Measurements from ENCODE around the gene FIZ1.

- TF ChIP-seq RXRA (IDR thresholded peaks at IDR 0.05) (no peak), CTCF (IDR thresholded peaks at IDR 0.05; ENCODE audit: low read depth, low read length, missing input control) (no peak), FOXA2 (IDR thresholded peaks at IDR 0.05) (no peak), REST (IDR thresholded peaks at IDR 0.05) (no peak), JUND (IDR thresholded peaks at IDR 0.05) (no peak), ATF3 (IDR thresholded peaks at IDR 0.05) (no peak), HNF4G (IDR thresholded peaks at IDR 0.05) (no peak), HNF4A (conservative IDR thresholded peaks at IDR 0.05) (no peak), SP1 (IDR thresholded peaks at IDR 0.05) (no peak)
Observed at GRCh38 chr19:55584871-55585270, 14.4 kb downstream of the FIZ1 start.

Data from liver (tissue), 3 donors.